ENCODE data around the gene PAPPA.

- TF ChIP-seq CTCF (IDR thresholded peaks at IDR 0.05) (no peak), POLR2A (IDR thresholded peaks at IDR 0.05) (no peak)
These were observed 146.8 kb downstream of the PAPPA start for GRCh38 chr9:116300360-116300870.
